Activated T-cell treated with anti-CD3 and anti-CD28 coated beads, Interleukin-2, amount 50 U/mL, for 48 hours (primary cell): ENCODE data around the gene DLG2.

Experiments used
- DNase-seq, 2 experiments: peaks; one replicate each; pipeline ENCODE4 v3.0.0-alpha.2; 2020

Gene DLG2

GRCh38 chr11:83572581-83573496 is 2054.3 kb downstream of the DLG2 start:
- DNase-seq: no peak

- DNase-seq: no peak
Observed at GRCh38 chr11:83571302-83571701, 2055.8 kb downstream of the DLG2 start.

GRCh38 chr11:83569134-83569805 is 2057.9 kb downstream of the DLG2 start:
- no peak for DNase-seq

GRCh38 chr11:83568516-83568915 is 2058.6 kb downstream of the DLG2 start:
- no peak for DNase-seq

GRCh38 chr11:83566950-83567349 is 2060.2 kb downstream of the DLG2 start:
- DNase-seq: no peak

- DNase-seq: no peak
Observed at GRCh38 chr11:83564870-83565269, 2062.3 kb downstream of the DLG2 start.

GRCh38 chr11:83558281-83558680 is 2068.9 kb downstream of the DLG2 start:
- no peak for DNase-seq

GRCh38 chr11:83557653-83558052 is 2069.5 kb downstream of the DLG2 start:
- no peak for DNase-seq

- no peak for DNase-seq
Observed at GRCh38 chr11:83554876-83555275, 2072.3 kb downstream of the DLG2 start.

GRCh38 chr11:83549984-83550667 is 2077.0 kb downstream of the DLG2 start:
- no peak for DNase-seq

GRCh38 chr11:83546368-83546767 is 2080.8 kb downstream of the DLG2 start:
- no peak for DNase-seq

- no peak for DNase-seq
Observed at GRCh38 chr11:83545494-83546260, 2081.5 kb downstream of the DLG2 start.

GRCh38 chr11:83544846-83545245 is 2082.3 kb downstream of the DLG2 start:
- DNase-seq: no peak

- DNase-seq: no peak
Observed at GRCh38 chr11:83543706-83544439, 2083.3 kb downstream of the DLG2 start.

GRCh38 chr11:83542861-83543260 is 2084.3 kb downstream of the DLG2 start:
- no peak for DNase-seq

GRCh38 chr11:83540728-83541127 is 2086.4 kb downstream of the DLG2 start:
- DNase-seq: no peak

- DNase-seq: no peak
Observed at GRCh38 chr11:83540112-83540675, 2086.9 kb downstream of the DLG2 start.

- DNase-seq: no peak
Observed at GRCh38 chr11:83538286-83538685, 2088.9 kb downstream of the DLG2 start.

- DNase-seq: no peak
Observed at GRCh38 chr11:83537131-83537610, 2090.0 kb downstream of the DLG2 start.

GRCh38 chr11:83533166-83533565 is 2094.0 kb downstream of the DLG2 start:
- DNase-seq: no peak

GRCh38 chr11:83528877-83529276 is 2098.3 kb downstream of the DLG2 start:
- DNase-seq: no peak

GRCh38 chr11:83528225-83528624 is 2098.9 kb downstream of the DLG2 start:
- DNase-seq: no peak
